Activated T-helper 2 cell treated with anti-CD3 and anti-CD28 coated beads, Interferon-gamma antibody, Interleukin-2, Interleukin-4, amounts not matched to agents 10 μg/mL and 5 μg/mL and 100 μg/mL, durations not matched to agents 14 hours and 24 hours and 36 hours (primary cell): ENCODE data around the gene CYTH4. TPM values are rescaled to one million over a fixed set of nuclear protein-coding genes. Genes with fewer than 3 reads are reported as not detected.

ENCODE experiments used
- DNase-seq: peaks from one replicate; pipeline ENCODE4 v3.0.0; 2021; ENCODE audit warnings: low spot score
- H3K27ac Mint-ChIP-seq: one replicate; pipeline ENCODE4 v1.8.0; 2021; ENCODE audit warnings: mixed read lengths
- H3K27me3 Mint-ChIP-seq: one replicate; pipeline ENCODE4 v1.8.0; 2021; ENCODE audit warnings: low read depth, mixed read lengths
- H3K36me3 Mint-ChIP-seq: one replicate; pipeline ENCODE4 v1.8.0; 2021; ENCODE audit warnings: low read depth, mixed read lengths
- H3K4me1 Mint-ChIP-seq: one replicate; pipeline ENCODE4 v1.8.0; 2021; ENCODE audit warnings: low read depth, mixed read lengths
- H3K4me3 Mint-ChIP-seq: one replicate; pipeline ENCODE4 v1.8.0; 2021; ENCODE audit warnings: low read depth, mild to moderate bottlenecking, moderate library complexity, mixed read lengths
- H3K9me3 Mint-ChIP-seq: one replicate; pipeline ENCODE4 v1.8.0; 2021; ENCODE audit warnings: mixed read lengths
- intact Hi-C: fragments of 100-400 bp; cut with micrococcal nuclease; formaldehyde crosslinking; loops from one replicate; pipeline ENCODE4 v1.15.1; 2023
- total RNA-seq: library from RNA; stranded (reverse); gene quantifications from 2 replicates; pipeline ENCODE4 v1.2.3, GENCODE V29; 2022

The CYTH4 gene
- total RNA-seq, 1 donor from 2014 or later, result 49.8 TPM

DNA sequence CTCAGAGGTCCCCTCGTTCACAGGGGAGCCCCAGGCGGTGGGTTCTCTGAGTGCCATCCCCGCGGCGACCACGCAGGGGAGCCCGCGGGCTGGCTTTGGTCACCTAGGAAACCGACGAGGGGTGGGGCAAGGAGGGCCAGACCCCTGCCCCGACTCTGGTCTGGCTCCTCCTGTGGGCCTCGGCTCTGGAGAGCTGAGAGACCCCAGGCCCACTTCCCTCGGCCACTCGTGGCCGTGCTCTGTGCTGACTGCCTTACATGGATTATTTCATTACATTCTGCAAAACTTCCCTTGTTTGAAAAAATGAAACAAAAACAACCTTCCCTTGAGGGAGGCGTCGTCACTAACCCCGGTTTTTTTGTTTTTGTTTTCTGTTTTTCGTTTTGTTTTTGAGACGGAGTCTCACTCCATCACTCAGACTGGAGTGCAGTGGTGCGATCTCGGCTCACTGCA is 15.1 kb upstream of the CYTH4 start:
- Mint-ChIP-seq H3K27me3 (peaks cover 5% of the 10 kb centered on the region), H3K27ac (peak overlapping the region; percentile 87), H3K36me3 (no peaks in the 10 kb centered on the region), H3K9me3 (peaks cover 12% of the 10 kb centered on the region), H3K4me1 (peaks cover 39% of the 10 kb centered on the region), H3K4me3 (peak overlapping the region; percentile 80)
- DNase-seq, result peak; percentile 71
- intact Hi-C loops, result loop anchor here (2.0 to 10.0 kb wide), 3 partner anchors 16 to 188 kb away; partner anchors contain the start of gene CYTH4

GRCh38 chr22:37267661-37268413 is 14.5 kb upstream of the CYTH4 start:
- peaks cover 12% of the 10 kb centered on the region for H3K9me3 Mint-ChIP-seq
- H3K27me3 Mint-ChIP-seq, result no peaks in the 10 kb centered on the region
- peaks cover 34% of the 10 kb centered on the region for H3K4me1 Mint-ChIP-seq
- H3K4me3 Mint-ChIP-seq, result peak overlapping the region; percentile 80
- DNase-seq, result no peak
- intact Hi-C loops, result loop anchor here (2.0 to 10.0 kb wide), 3 partner anchors 15 to 187 kb away; partner anchors contain the start of gene CYTH4
- peak overlapping the region; percentile 87 for H3K27ac Mint-ChIP-seq
- H3K36me3 Mint-ChIP-seq, result no peaks in the 10 kb centered on the region

DNA sequence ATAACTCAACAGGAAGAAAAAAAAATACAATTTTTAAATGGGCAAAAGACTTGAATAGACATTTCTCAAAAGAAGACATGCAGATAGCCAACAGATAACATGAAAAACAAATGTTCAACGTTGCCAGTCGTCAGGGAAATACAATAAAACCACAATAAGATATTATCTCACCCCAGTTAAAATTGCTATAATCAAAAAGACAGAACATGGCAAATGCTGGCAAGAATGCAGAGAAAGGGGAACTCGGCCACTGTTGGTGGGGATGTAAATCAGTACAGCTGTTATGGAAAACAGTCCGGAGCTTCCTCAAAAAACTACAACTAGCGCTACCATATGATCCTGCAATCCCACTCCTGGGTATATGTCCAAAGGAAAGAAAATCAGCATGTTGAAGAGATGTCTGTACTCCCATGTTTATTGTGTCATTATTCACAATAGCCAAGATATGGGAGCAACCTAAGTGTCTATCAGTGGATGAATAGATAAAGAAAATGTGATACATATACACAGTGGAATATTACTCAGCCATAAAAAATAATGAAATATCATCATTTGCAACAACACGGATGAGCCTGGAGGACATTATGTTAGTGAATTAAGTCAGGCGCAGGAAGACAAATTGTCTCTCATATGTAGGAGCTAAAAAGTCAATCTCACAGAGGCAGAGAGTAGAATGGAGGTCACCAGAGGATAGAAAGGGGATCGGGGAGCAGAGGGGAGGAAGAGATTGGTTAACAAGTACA is 12.2 kb upstream of the CYTH4 start:
- Mint-ChIP-seq H3K36me3 (no peaks in the 10 kb centered on the region), H3K9me3 (no peaks in the 10 kb centered on the region), H3K27ac (no peak overlapping the region), H3K4me1 (peaks cover 54% of the 10 kb centered on the region), H3K4me3 (no peak overlapping the region), H3K27me3 (no peaks in the 10 kb centered on the region)
- no peak for DNase-seq
- intact Hi-C loops, result loop anchor here (5.0 to 10.0 kb wide), 2 partner anchors 38 to 185 kb away; no protein-coding TSS in a partner anchor

DNA sequence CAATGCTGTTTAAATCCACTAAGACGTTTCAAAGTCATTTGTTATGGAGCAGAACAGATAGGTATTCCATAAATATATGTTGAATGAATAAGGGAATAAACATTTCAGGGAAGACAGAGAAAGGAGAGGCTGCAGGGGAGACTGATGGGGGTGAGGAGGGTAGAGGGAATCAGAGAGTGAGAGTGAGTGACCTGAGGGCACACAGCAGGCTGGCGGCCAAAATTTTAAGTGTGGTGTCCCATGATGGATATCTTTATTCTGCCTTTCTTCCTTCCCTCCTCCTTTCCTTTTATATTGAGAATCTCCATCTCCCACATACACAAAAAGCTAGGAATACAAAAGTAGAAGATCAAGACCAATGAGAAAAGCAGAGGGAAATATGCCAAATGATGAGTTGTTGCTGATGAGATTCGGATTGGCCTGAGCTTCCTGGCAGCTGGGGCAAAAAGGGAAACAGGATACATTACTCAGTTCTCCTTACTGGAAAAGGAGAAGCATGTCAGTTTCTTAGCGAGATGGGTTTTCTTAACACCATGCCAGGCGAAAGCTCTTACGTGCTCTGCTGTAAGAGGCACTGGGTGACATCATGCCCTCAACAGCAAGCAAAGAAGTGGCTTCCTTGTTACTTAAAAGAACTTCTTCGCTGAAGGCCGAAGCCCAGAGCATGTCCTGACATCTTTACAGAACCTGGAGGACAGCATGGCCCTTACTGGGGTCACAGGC is 11.2 kb upstream of the CYTH4 start:
- no peaks in the 10 kb centered on the region for H3K36me3 Mint-ChIP-seq
- DNase-seq, result no peak
- H3K27ac Mint-ChIP-seq, result no peak overlapping the region
- no peaks in the 10 kb centered on the region for H3K27me3 Mint-ChIP-seq
- peaks cover 64% of the 10 kb centered on the region for H3K4me1 Mint-ChIP-seq
- H3K4me3 Mint-ChIP-seq, result no peak overlapping the region
- H3K9me3 Mint-ChIP-seq, result no peaks in the 10 kb centered on the region
- intact Hi-C loops, result no loop called here

- H3K27ac Mint-ChIP-seq, result peak overlapping the region; percentile 73
- no peak for DNase-seq
- no peaks in the 10 kb centered on the region for H3K9me3 Mint-ChIP-seq
- intact Hi-C loops, result loop anchor here (1.0 kb wide), 1 partner anchor 10 kb away; no protein-coding TSS in a partner anchor
- no peaks in the 10 kb centered on the region for H3K27me3 Mint-ChIP-seq
- H3K36me3 Mint-ChIP-seq, result no peaks in the 10 kb centered on the region
- peaks cover 63% of the 10 kb centered on the region for H3K4me1 Mint-ChIP-seq
- peak overlapping the region; percentile 23 for H3K4me3 Mint-ChIP-seq
These were observed 9.0 kb upstream of the CYTH4 start for GRCh38 chr22:37273126-37273845.

DNA sequence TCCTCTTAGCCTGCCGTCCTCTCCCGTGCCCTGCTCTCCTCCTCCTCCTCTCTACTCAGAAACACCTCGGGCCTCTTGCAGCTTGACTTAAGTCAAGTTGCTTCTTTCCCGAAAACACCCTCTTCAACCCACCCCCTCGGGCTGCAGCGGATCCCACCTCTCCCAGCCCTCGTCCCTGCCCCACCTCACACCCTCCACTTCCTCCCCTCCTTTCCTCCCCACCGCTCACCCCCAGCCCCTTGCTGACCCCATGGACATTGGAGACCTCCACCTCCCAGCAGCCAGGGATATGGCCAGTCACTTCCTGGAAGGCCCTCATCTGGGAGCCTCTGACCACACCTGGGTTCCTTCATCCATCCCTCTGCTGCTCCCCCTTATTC is 8.5 kb upstream of the CYTH4 start:
- H3K27me3 Mint-ChIP-seq, result no peaks in the 10 kb centered on the region
- peak overlapping the region; percentile 73 for H3K27ac Mint-ChIP-seq
- intact Hi-C loops, result loop anchor here (1.0 kb wide), 1 partner anchor 9 kb away; no protein-coding TSS in a partner anchor
- peaks cover 68% of the 10 kb centered on the region for H3K4me1 Mint-ChIP-seq
- DNase-seq, result no peak
- H3K36me3 Mint-ChIP-seq, result no peaks in the 10 kb centered on the region
- peak overlapping the region; percentile 23 for H3K4me3 Mint-ChIP-seq
- no peaks in the 10 kb centered on the region for H3K9me3 Mint-ChIP-seq

DNA sequence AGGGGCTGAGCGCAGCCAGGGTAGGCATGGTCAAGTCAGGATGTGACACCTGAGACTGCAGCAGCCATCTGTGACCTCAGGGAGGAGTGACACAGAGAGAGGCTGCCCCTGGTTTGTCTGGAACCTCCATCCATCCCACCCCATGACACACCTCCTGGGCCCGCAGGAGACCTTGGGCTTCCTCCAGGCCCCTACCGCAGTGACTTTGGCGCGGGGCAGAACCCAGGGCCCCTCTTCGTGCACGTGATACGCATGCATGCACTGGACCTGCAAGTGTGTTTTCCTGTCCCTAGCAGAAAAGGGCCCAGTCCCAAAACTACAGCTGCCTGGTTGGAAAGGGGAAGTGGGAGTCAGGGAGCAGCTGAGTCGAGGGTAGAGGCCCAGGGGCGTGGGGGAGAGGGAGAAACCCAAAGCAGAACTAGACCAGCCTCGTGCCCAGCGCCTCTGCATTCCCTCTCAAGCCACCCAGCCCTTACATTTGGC is 7.9 kb upstream of the CYTH4 start:
- H3K27ac Mint-ChIP-seq, result peak overlapping the region; percentile 81

DNA sequence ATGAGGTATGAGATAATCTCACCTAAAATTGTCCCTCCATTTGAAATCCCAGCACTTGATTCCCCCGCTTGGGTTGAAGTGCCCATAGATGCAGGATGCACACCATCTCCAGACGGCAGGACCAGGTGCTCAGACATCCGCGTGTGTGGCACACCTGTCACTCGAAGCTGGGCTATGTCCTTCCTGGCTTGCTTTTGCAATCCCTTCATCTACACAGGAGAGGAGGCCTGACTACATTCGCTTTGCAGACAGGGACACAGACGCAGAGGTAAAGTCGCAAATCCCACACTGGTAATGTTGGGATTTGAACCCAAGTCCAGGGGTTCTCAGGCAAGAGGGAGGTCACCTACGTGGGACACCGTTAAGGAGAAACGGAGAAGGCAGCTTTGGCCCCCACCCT is 7.2 kb upstream of the CYTH4 start:
- Mint-ChIP-seq H3K27me3 (no peaks in the 10 kb centered on the region), H3K4me1 (peaks cover 60% of the 10 kb centered on the region), H3K4me3 (no peak overlapping the region), H3K9me3 (no peaks in the 10 kb centered on the region), H3K36me3 (no peaks in the 10 kb centered on the region), H3K27ac (peak overlapping the region; percentile 81)
- DNase-seq, result no peak
- intact Hi-C loops, result no loop called here

More for the DNA sequence above, 7.9 kb upstream of the CYTH4 start:
- H3K36me3 Mint-ChIP-seq, result no peaks in the 10 kb centered on the region
- intact Hi-C loops, result no loop called here
- peaks cover 67% of the 10 kb centered on the region for H3K4me1 Mint-ChIP-seq
- H3K4me3 Mint-ChIP-seq, result no peak overlapping the region
- no peak for DNase-seq
- no peaks in the 10 kb centered on the region for H3K27me3 Mint-ChIP-seq
- no peaks in the 10 kb centered on the region for H3K9me3 Mint-ChIP-seq

GRCh38 chr22:37275622-37276021 is 6.7 kb upstream of the CYTH4 start:
- Mint-ChIP-seq H3K27me3 (no peaks in the 10 kb centered on the region), H3K27ac (peak overlapping the region; percentile 81), H3K4me1 (peaks cover 55% of the 10 kb centered on the region), H3K36me3 (no peaks in the 10 kb centered on the region), H3K9me3 (no peaks in the 10 kb centered on the region), H3K4me3 (no peak overlapping the region)
- DNase-seq, result peak; percentile 63
- intact Hi-C loops, result no loop called here

GRCh38 chr22:37276776-37277175 is 5.5 kb upstream of the CYTH4 start:
- Mint-ChIP-seq H3K9me3 (no peaks in the 10 kb centered on the region), H3K27me3 (no peaks in the 10 kb centered on the region), H3K27ac (peak overlapping the region; percentile 68), H3K4me3 (no peak overlapping the region), H3K4me1 (peaks cover 54% of the 10 kb centered on the region), H3K36me3 (no peaks in the 10 kb centered on the region)
- DNase-seq, result no peak
- intact Hi-C loops, result no loop called here

DNA sequence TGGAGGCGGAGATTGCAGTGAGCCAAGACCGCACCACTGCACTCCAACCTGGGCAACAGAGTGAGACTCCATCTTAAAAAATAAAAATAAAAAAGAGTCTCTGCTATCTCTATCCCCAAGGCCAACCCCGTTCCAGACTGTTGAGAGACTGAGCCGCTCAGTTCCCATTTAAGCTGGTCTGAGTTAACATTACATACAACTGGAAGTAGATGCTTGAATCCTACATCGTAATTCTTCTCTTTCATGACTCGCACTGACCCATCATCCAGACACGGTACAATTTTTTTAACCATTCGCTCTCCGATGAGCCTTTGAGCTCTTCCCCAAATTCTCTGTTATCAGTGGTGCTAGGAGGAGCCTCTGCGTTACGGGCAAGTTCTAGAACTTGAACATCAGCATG is 4.9 kb upstream of the CYTH4 start:
- no peaks in the 10 kb centered on the region for H3K27me3 Mint-ChIP-seq
- no peak overlapping the region for H3K27ac Mint-ChIP-seq
- no peaks in the 10 kb centered on the region for H3K36me3 Mint-ChIP-seq
- peaks cover 60% of the 10 kb centered on the region for H3K4me1 Mint-ChIP-seq
- no peaks in the 10 kb centered on the region for H3K9me3 Mint-ChIP-seq
- no peak overlapping the region for H3K4me3 Mint-ChIP-seq
- intact Hi-C loops, result no loop called here
- no peak for DNase-seq

GRCh38 chr22:37278261-37278660 is 4.0 kb upstream of the CYTH4 start:
- intact Hi-C loops, result no loop called here
- Mint-ChIP-seq H3K36me3 (no peaks in the 10 kb centered on the region), H3K27me3 (no peaks in the 10 kb centered on the region), H3K4me3 (no peak overlapping the region), H3K9me3 (no peaks in the 10 kb centered on the region), H3K4me1 (peaks cover 63% of the 10 kb centered on the region), H3K27ac (no peak overlapping the region)
- DNase-seq, result no peak
